ENCODE measurements around the gene RNF225. TPM values are rescaled to one million over a fixed set of nuclear protein-coding genes. Genes with fewer than 3 reads are reported as not detected.

RNF225 gene
- total RNA-seq, 2 donors from 2014 or later, result not detected

DNA sequence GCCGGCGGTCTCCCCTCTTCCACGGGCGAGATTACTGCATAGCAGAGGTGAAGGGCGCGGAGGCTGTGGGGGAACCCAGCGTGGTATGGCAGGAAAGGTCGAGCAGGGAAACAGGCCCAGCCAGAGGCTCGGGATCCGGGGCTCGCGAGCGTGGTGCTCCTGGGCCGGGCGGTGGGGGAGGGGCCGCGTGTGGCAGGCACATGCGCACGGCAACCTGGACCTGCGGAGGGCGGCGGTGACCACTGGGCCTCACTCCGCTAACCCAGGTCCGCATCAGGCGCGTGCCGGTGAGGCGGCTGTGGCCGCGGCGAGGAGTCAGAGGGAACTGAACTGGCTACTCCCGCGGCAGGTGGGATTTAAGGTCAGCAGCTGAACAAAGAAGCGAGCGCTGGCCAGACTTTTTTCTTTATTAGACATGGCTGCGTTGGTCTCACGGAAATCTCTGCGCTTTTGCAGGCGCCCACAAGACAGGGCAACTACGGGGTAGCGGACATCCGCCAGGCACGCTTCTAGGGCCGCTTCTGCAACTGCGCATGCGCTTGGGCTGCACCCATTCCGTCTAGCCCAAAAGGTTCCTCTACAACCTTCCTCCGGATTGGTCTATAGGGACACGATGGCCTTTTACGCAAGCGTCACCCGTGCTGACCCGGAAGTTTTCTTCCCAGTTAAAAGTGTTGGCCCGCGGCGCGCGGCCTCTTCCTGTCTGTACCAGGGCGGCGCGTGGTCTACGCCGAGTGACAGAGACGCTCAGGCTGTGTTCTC, 8.7 kb upstream of the RNF225 start, which contains the start of gene RPS5:
Gene RPS5, plus strand, starts transcription at position 694 of the 762 bp plus-strand sequence. CDS start 869 bp downstream, outside the sequence.
- DNase-seq (ENCODE audit: low spot score), result peak; percentile 99
- H3K4me3 ChIP-seq, result peak within 1 kb of the TSS; percentile 62 to 78
- peaks cover 0 to 29% of the 10 kb centered on the region in 2 donors for H3K4me1 ChIP-seq
- no peaks in the 10 kb centered on the region for H3K9me3 ChIP-seq
- TF ChIP-seq, protein P1, sequence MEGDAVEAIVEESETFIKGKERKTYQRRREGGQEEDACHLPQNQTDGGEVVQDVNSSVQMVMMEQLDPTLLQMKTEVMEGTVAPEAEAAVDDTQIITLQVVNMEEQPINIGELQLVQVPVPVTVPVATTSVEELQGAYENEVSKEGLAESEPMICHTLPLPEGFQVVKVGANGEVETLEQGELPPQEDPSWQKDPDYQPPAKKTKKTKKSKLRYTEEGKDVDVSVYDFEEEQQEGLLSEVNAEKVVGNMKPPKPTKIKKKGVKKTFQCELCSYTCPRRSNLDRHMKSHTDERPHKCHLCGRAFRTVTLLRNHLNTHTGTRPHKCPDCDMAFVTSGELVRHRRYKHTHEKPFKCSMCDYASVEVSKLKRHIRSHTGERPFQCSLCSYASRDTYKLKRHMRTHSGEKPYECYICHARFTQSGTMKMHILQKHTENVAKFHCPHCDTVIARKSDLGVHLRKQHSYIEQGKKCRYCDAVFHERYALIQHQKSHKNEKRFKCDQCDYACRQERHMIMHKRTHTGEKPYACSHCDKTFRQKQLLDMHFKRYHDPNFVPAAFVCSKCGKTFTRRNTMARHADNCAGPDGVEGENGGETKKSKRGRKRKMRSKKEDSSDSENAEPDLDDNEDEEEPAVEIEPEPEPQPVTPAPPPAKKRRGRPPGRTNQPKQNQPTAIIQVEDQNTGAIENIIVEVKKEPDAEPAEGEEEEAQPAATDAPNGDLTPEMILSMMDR (IDR thresholded peaks at IDR 0.05), result no peak
- peak within 1 kb of the TSS; percentile 97 to 99 for H3K27ac ChIP-seq
- H3K36me3 ChIP-seq, result peaks cover 31% of the 10 kb centered on the region
- no peaks in the 10 kb centered on the region for H3K27me3 ChIP-seq

DNA sequence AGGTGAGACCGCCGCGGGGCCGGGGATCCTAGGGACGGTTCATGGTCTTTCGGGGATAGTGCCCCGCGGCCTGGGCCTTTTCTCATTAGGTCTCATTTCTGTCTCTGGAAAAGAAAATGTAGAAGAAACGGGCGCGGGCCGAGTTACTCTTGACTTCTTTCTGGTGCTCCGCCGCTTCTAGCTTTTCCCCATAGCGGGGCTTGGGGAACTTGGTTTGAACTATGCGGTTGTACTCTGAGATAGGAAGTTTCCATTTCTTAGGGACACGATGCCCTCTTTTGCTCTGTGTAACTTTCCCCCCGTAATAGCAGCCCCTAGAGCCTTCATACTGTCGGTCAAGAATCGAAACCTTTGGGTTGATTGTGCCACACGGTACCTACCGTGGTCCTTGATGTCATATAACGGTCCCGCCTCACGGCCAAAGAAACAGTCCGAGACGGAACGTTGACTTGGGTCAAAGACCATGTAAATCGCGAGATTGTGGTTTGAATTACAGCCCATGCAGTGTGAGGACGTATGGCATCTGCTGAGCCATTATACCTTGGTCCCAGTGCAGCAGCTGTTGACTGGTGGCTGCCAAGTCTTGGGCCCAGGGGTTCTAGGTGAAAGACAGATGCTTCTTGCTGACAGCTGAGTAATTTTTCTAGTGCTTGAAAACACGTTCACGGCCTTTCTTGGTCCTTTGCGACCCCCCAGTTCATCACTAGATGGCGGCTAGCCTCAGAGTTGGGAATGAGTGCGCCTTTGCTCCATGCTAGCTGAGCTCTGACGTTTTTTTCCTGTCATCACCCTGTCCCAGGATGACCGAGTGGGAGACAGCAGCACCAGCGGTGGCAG, 7.9 kb upstream of the RNF225 start:
- peaks cover 31% of the 10 kb centered on the region for H3K36me3 ChIP-seq
- TF ChIP-seq, protein P1 (IDR thresholded peaks at IDR 0.05), result no peak
- H3K27me3 ChIP-seq, result no peaks in the 10 kb centered on the region
- peak overlapping the region; percentile 97 to 99 for H3K27ac ChIP-seq
- H3K4me1 ChIP-seq, result peaks cover 0 to 23% of the 10 kb centered on the region in 2 donors
- H3K4me3 ChIP-seq, result peak overlapping the region; percentile 62 to 78
- no peaks in the 10 kb centered on the region for H3K9me3 ChIP-seq
- DNase-seq (ENCODE audit: low spot score), result no peak

DNA sequence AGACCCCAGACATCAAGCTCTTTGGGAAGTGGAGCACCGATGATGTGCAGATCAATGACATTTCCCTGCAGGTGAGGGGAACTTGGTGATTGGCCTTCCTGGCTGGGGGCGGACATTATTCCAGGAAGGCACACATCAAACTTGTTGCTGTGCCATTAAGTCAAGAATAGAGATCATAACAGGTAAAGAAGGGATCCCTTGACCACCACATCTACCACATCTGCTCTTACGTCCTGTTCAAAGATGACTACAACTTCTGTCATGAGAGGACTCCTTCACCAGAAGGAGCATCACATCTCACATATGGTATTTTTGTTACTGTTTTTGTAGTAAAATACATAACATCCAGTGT, 7.3 kb upstream of the RNF225 start:
- H3K27ac ChIP-seq, result no peak overlapping the region
- no peaks in the 10 kb centered on the region for H3K27me3 ChIP-seq
- no peaks in the 10 kb centered on the region for H3K9me3 ChIP-seq
- TF ChIP-seq, protein P1 (IDR thresholded peaks at IDR 0.05), result no peak
- peaks cover 0 to 23% of the 10 kb centered on the region in 2 donors for H3K4me1 ChIP-seq
- no peak for DNase-seq (ENCODE audit: low spot score)
- H3K4me3 ChIP-seq, result peak overlapping the region in 1 of 2 donors; percentile 78
- peaks cover 36% of the 10 kb centered on the region for H3K36me3 ChIP-seq

DNA sequence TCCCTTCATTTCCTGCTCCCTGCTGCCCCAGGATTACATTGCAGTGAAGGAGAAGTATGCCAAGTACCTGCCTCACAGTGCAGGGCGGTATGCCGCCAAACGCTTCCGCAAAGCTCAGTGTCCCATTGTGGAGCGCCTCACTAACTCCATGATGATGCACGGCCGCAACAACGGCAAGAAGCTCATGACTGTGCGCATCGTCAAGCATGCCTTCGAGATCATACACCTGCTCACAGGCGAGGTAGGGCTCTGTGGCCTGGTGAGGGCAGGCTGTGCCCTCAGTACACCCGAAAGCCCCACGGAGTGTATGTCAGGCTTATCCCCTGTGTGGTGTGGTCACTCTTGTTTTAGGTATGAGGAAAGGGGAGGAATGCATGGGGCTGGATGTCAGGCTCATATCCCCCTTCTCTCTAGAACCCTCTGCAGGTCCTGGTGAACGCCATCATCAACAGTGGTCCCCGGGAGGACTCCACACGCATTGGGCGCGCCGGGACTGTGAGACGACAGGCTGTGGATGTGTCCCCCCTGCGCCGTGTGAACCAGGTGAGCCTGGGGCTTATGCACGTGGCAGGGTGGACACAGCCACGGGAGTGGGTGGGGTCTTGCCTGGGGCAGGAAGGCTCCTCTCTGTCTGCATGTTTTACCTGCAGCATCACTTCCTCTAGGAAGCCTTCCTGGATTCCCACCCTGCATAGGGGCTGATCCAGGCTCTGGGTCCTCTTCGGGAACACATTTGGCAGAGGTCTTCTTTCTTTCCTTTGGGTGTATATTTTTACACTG, 2.3 kb upstream of the RNF225 start:
- no peak for DNase-seq (ENCODE audit: low spot score)
- Histone ChIP-seq H3K4me1 (peaks cover 0 to 14% of the 10 kb centered on the region in 2 donors), H3K27ac (no peak overlapping the region), H3K4me3 (no peak overlapping the region), H3K27me3 (peaks cover 6 to 12% of the 10 kb centered on the region in 2 donors), H3K36me3 (peaks cover 55% of the 10 kb centered on the region), H3K9me3 (no peaks in the 10 kb centered on the region)
- TF ChIP-seq, protein P1 (IDR thresholded peaks at IDR 0.05), result no peak

DNA sequence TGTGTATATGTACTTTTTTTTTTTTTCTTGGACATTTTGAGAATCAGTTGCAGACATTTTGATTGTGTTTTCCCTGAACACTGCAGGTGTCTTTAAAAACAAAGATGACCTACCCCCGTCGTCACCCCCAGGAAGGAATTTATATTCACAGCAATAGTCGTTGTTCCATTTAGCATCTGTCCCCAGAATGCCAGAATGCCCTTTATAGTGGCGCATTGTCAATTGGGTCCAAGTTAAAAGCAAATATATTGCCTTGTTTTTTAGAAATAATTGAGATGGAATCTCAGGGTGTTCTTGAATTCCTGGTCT, 1.8 kb upstream of the RNF225 start:
- no peak for DNase-seq (ENCODE audit: low spot score)
- peaks cover 49% of the 10 kb centered on the region for H3K36me3 ChIP-seq
- H3K4me3 ChIP-seq, result no peak overlapping the region
- H3K9me3 ChIP-seq, result no peaks in the 10 kb centered on the region
- H3K4me1 ChIP-seq, result peaks cover 0 to 11% of the 10 kb centered on the region in 2 donors
- TF ChIP-seq, protein P1 (IDR thresholded peaks at IDR 0.05), result no peak
- H3K27me3 ChIP-seq, result peaks cover 6 to 12% of the 10 kb centered on the region in 2 donors
- H3K27ac ChIP-seq, result no peak overlapping the region
